ENCODE measurements around the gene PRAMEF17. TPM values are rescaled to one million over a fixed set of nuclear protein-coding genes. Genes with fewer than 3 reads are reported as not detected.

Gene PRAMEF17
- total RNA-seq, 2 experiments from 2014 or later: not detected

Other genes with a start within 250 kb of the PRAMEF17 start
- not detected for gene PRAMEF26, start 233.6 kb upstream of the PRAMEF17 start, total RNA-seq
- not detected for gene HNRNPCL4, start 224.0 kb upstream of the PRAMEF17 start, total RNA-seq
- not detected for gene PRAMEF9, start 217.8 kb upstream of the PRAMEF17 start, total RNA-seq
- not detected for gene PRAMEF13, start 188.2 kb upstream of the PRAMEF17 start, total RNA-seq
- not detected for gene PRAMEF18, start 163.5 kb upstream of the PRAMEF17 start, total RNA-seq
- gene PRAMEF5, start 135.4 kb upstream of the PRAMEF17 start, total RNA-seq: not detected
- not detected for gene PRAMEF8, start 104.5 kb upstream of the PRAMEF17 start, total RNA-seq
- not detected for gene PRAMEF33, start 86.1 kb upstream of the PRAMEF17 start, total RNA-seq
- gene PRAMEF15, start 74.1 kb upstream of the PRAMEF17 start, total RNA-seq: not detected
- gene PRAMEF14, start 42.5 kb upstream of the PRAMEF17 start, total RNA-seq: not detected
- not detected for gene PRAMEF19, start 17.7 kb upstream of the PRAMEF17 start, total RNA-seq
- gene PRAMEF20, start 20.8 kb downstream of the PRAMEF17 start, total RNA-seq: not detected
- gene LRRC38, start 124.4 kb downstream of the PRAMEF17 start, total RNA-seq: not detected
- not detected for gene PDPN, start 194.2 kb downstream of the PRAMEF17 start, total RNA-seq

All from CD8-positive, alpha-beta T cell (primary cell).